Adrenal gland (tissue), 12 donors: ENCODE results near the gene POTEH. TPM values are rescaled to one million over a fixed set of nuclear protein-coding genes. Genes with fewer than 3 reads are reported as not detected.
"Not testable (repeated sequence)": the region's sequence is repeated elsewhere in the genome, so short reads cannot be mapped to it uniquely, and the experiment has no call there.

Experiments
- DNase-seq, 7 donors: peaks; one replicate each; pipeline ENCODE4 v3.0.0-alpha.2; 2019 to 2020
- H3K27ac ChIP-seq, 5 donors: fragments of 200-600 bp; sonication (generic) in 4 of 5; 1 replicate in 3 of 5; 2 replicates in 2 of 5; pipeline versions ENCODE4 v1.5.1 to v1.8.0; 2016 to 2020; ENCODE audit warnings: mild to moderate bottlenecking in 1 of 5
- H3K27me3 ChIP-seq: fragments of 200-600 bp; 2 replicates; pipeline ENCODE4 v1.8.0; 2021
- H3K36me3 ChIP-seq, 2 donors: fragments of 200-600 bp; replicated peaks in 1 of 2; 1 replicate in 1 of 2; 2 replicates in 1 of 2; pipeline versions ENCODE4 v1.5.1 to v1.8.0; 2018 to 2022
- H3K4me1 ChIP-seq, 2 donors: fragments of 200-600 bp; replicated peaks in 1 of 2; 1 replicate in 1 of 2; 2 replicates in 1 of 2; pipeline versions ENCODE4 v1.5.1 to v1.8.0; 2018 to 2021
- H3K4me3 ChIP-seq, 4 donors: fragments of 200-600 bp; sonication (generic) in 3 of 4; one replicate each; pipeline ENCODE4 v1.5.1; 2016 to 2018
- H3K9me3 ChIP-seq, 3 donors: fragments of 200-600 bp; sonication (generic) in 1 of 3; replicated peaks in 1 of 3; 1 replicate in 2 of 3; 2 replicates in 1 of 3; pipeline versions ENCODE4 v1.5.1 to v1.8.0; 2016 to 2021
- WGBS, 4 donors: extraction: QIAGEN DNeasy Blood & Tissue Kit in 2 of 4; methylation state at CpG; one replicate each; pipeline versions ENCODE4 v1.1.5 to v1.1.7; 2013 to 2017; 5-methylcytosine and 5-hydroxymethylcytosine counted together
- intact Hi-C, 2 donors: fragments of 100-400 bp; cut with DNase I; formaldehyde crosslinking; loops; one replicate each; pipeline versions ENCODE4 v1.14.1 to v1.15.0; 2022 to 2023
- polyA plus RNA-seq, 3 donors: library from polyadenylated mRNA; stranded (reverse); fragments of 200-250 nt in 2 of 3; fragments of 350-450 nt in 1 of 3; fragmentation: Illumina TruSeq in 1 of 3; extraction: RNeasy Lipid Tissue Mini Kit (QIAGEN cat#74804) in 1 of 3; gene quantifications; one replicate each; pipeline ENCODE4 v1.2.3, GENCODE V29; 2013 to 2014
- total RNA-seq, 9 donors: library from RNA; depleted of rRNA in 4 of 9; stranded (reverse); fragments of >200 nt in 4 of 9; fragments of 120-200 nt in 1 of 9; fragmentation: NEBNext Ultra II Directional in 1 of 9; extraction: Animal tissue kit (Norgen Biotek cat#: 25700) in 1 of 9; gene quantifications; one replicate each; pipeline versions ENCODE4 v1.1.0 to v1.2.4, GENCODE V29; 2013 to 2023
- donor health status: healthy with polysubstance abuse.
- donor health status: Bipolar disorder and iron deficiency.
- donor health status: DM: yes; HTN: yes; CAD: no.
- donor health status: DM: no; HTN: no; CAD: no.
- donor health status: DM: no; HTN: no; CAD: no.
- donor health status: DM: yes; HTN: yes; CAD: no.

Gene POTEH
- total and polyA plus RNA-seq, 12 donors: not detected

DNA sequence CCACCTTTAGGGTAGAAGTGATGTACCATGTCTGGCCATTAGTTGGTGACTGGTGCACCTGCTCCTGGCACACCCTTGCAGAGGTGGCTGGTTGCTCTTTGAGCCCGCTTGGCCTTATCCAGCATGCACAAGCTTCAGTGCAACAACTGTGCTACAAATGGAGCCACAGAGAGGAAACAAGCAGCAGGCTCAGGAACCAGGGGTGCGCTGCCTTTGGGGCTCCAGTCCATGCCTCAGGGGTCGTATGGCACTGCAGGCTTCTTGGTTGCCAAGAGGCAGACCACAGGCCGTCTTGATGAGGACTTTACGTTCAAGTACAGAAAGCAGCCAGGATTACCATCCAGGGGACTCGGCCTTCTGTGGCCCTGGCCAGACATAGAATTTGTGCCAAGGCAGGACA is 44.6 kb downstream of the POTEH start:
- H3K27ac ChIP-seq, H3K27me3 ChIP-seq, H3K36me3 ChIP-seq, H3K9me3 ChIP-seq, H3K4me1 ChIP-seq, H3K4me3 ChIP-seq, intact Hi-C loops, DNase-seq: not testable (repeated sequence)
- 52 to 63% (median 58%) methylated on average over 3 of the region's 6 CpGs; no CpG with 5 or more reads in 1 of the 4 donors for WGBS, 4 donors

DNA sequence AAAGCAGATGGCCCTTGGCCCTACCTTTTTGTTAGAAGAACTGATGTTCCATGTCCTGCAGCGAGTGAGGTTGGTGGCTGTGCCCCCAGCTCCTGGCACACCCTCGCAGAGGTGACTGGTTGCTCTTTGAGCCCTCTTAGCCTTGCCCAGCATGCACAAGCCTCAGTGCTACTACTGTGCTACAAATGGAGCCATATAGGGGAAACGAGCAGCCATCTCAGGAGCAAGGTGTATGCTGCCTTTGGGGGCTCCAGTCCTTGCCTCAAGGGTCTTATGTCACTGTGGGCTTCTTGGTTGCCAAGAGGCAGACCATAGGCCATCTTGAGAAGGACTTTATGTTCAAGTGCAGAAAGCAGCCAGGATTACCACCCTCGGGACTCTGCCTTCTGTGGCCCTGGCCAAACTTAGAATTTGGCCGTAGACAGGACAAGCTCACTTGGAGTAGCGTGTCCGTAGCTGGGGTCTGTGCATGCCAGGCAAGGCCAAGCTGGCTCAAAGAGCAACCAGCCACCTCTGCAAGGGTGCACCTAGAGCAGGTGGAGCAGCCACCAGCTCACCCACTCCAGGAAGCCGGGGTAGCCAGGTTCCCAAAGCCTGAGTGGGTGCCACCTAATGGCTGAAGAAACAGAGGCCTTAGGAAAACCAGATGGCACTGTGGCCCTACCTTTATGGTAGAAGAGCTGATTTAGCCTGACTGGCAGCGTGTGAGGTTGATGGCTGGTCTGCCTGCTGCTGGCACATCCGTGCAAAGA is 48.5 kb downstream of the POTEH start:
- intact Hi-C loops, H3K4me1 ChIP-seq, H3K9me3 ChIP-seq, H3K27me3 ChIP-seq, DNase-seq, H3K36me3 ChIP-seq, H3K4me3 ChIP-seq, H3K27ac ChIP-seq: not testable (repeated sequence)
- WGBS, 4 donors: 60 to 92% (median 81%) methylated on average over 2 to 5 of the region's 10 CpGs

DNA sequence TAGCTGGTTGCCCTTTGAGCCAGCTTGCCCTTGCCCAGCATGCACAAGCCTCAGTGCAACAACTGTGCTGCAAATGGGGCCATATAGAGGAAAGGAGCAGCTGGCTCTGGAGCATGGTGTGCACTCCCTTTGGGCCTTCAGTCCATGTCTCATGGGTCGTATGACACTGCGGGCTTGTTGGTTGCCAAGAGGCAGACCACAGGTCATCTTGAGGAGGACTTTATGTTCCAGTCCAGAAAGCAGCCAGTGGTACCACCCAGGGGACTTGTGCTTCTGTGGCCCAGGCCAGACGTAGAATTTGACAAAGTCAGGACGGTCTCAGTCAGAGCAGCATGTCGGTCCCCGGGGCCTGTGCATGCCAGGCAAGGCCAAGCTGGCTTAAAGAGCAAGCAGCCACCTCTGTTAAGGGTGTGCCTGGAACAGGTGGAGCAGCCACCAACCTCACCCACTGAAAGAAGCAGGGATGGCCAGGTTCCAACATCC is 49.1 kb downstream of the POTEH start:
- intact Hi-C loops, H3K36me3 ChIP-seq: not testable (repeated sequence)
- 90 to 93% (median 91%) methylated on average over 2 of the region's 6 CpGs; no CpG with 5 or more reads in 1 of the 4 donors for WGBS, 4 donors

DNA sequence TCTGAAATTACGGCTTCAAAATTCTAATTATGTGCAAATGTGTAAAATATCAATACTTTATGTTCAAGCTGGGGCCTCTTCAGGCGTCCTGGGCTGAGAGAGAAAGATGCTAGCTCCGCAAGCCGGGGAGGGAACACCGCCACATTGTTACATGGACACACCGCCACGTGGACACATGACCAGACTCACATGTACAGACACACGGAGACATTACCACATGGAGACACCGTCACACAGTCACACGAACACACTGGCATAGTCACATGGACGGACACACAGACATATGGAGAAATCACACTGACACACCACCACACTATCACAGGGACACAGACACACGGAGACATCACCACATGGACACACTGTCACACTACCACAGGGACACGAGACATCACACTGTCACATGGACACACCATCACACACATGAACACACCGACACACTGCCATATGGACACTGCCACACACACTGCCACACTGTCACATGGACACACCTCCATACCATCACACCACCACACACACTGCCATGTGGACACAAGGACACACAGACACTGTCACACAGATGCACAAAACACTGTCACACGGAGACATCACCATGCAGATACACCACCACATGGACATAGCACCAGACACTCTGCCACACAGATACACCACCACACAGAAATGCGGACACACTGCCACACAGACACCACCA is 58.0 kb downstream of the POTEH start:
- intact Hi-C loops, H3K36me3 ChIP-seq, H3K4me1 ChIP-seq, H3K9me3 ChIP-seq, H3K27ac ChIP-seq, H3K27me3 ChIP-seq, H3K4me3 ChIP-seq: not testable (repeated sequence)
- DNase-seq: peak in 1 of 7 donors; percentile 6
- 77 to 83% (median 79%) methylated on average over 9 to 13 of the region's 16 CpGs for WGBS, 4 donors

More for the DNA sequence above, 49.1 kb downstream of the POTEH start:
- DNase-seq, H3K27me3 ChIP-seq, H3K9me3 ChIP-seq, H3K27ac ChIP-seq, H3K4me1 ChIP-seq, H3K4me3 ChIP-seq: not testable (repeated sequence)

DNA sequence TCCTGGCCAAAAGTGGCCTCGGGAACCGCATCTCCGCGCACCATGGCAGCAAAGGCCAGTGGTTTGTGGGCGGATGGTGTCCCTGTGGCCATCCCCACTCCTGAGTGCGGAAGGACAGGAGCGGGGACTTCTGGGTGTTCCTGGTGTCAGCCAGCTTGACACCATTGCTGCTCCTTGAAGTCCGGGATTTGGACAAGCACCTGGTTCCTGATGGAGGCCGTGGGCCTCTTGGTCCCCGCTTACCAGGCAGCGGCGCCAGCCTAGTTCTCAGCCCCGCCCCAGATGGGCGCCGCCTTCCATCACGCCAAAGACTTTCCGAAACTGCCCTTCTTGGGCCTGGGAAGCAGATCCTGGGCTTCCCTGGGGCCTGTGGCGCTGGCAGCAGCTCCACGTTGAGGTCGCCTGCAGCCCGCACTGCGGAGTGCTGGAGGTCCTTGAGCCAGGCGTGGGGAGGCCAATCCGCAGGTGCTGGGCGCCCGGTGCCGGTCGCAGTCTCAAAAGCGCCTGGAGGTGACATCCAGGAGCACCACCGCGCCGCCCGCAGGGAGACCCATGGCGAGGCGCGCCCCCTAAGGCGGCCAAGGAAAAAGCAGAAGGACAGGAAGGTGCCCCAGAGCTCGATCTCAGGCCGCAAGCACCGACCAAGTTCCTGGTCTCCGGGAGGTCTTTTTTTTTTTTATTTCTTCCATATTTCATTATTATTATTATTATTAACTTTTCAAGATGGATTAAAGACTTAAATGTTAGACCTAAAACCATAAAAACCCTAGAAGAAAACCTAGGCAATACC is 59.5 kb downstream of the POTEH start:
- H3K36me3 ChIP-seq, H3K4me3 ChIP-seq, H3K27me3 ChIP-seq, intact Hi-C loops, H3K4me1 ChIP-seq, H3K9me3 ChIP-seq, H3K27ac ChIP-seq: not testable (repeated sequence)
- DNase-seq: peak in 1 of 7 donors; percentile 3
- WGBS, 4 donors: 68 to 73% (median 70%) methylated on average over 23 to 33 of the region's 41 CpGs

DNA sequence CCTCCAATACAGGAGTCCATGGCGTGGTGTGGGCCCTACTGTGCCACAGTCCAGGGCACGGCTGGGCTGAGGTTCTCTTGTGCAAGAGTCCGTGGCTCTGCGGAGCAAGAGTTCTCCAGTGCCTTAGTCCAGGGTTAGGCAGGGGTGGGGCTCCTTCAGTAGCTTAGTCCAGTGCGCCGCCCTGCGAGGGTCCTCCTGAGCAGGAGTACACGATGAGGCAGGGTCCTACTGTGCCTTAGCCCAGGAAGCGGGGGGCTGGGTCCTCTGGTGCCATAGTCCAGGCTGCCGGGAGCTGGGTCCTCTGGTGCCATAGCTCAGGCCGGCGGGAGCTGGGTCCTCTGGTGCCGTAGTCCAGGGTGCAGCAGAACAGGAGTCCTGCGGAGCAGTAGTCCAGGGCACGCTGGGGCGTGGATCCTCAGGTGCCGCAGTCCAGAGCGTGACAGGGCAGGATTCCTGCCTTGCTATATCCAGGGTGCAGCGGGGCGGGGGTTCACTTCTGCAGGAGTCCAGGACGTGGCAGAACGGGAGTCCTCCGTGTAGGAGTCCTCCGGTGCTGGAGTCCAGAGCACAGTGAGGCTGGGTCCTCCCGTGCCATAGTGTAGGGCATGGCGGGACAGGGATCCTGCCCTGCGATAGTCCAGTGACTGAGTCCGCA is 69.7 kb downstream of the POTEH start:
- H3K9me3 ChIP-seq, H3K4me3 ChIP-seq, DNase-seq, H3K27me3 ChIP-seq, intact Hi-C loops, H3K27ac ChIP-seq, H3K36me3 ChIP-seq, H3K4me1 ChIP-seq: not testable (repeated sequence)
- 86 to 91% (median 91%) methylated on average over 10 to 12 of the region's 28 CpGs; no CpG with 5 or more reads in 1 of the 4 donors for whole genome bisulfite sequencing, 4 donors

DNA sequence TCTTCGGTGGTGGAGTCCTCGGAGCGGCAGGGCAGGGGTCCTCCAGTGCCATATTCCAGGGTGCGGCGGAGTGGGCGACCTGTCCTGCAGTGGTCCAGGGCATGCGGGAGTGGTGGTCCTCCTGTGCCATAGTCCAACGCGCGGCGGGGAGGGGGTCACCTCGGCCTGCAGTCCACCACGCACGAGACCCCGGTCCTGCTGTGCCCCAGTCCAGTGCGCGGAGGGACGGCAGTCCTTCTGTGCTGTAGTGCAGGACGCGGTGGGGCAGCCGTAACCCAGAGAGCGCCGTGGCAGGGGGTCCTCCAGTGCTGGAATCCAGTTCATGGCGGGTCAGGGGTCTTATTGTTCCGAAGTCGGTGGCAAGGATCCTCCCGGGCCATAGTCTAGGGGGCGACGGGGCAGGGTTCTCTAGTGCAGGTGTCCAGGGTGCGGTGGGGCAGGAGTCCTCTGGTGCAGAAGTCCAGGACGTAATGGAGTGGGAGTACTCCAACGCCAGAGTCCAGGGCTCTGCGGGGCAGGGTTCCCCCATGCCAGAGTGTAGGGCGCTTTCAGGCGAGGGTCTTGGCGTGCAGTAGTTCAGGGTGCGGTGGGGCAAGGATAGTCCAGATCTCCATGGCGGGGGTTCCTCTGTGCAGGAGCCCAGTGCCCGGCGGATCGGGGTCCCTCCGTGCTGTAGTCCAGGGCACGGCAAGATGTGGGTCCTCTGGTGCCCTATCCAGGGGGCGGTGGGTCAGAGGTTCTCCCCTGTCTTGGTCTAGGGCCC is 70.7 kb downstream of the POTEH start:
- H3K4me1 ChIP-seq, DNase-seq, H3K4me3 ChIP-seq, intact Hi-C loops, H3K27me3 ChIP-seq, H3K27ac ChIP-seq, H3K9me3 ChIP-seq, H3K36me3 ChIP-seq: not testable (repeated sequence)
- 92 to 97% (median 94%) methylated on average over 13 to 15 of the region's 44 CpGs; no CpG with 5 or more reads in 1 of the 4 donors for WGBS, 4 donors

DNA sequence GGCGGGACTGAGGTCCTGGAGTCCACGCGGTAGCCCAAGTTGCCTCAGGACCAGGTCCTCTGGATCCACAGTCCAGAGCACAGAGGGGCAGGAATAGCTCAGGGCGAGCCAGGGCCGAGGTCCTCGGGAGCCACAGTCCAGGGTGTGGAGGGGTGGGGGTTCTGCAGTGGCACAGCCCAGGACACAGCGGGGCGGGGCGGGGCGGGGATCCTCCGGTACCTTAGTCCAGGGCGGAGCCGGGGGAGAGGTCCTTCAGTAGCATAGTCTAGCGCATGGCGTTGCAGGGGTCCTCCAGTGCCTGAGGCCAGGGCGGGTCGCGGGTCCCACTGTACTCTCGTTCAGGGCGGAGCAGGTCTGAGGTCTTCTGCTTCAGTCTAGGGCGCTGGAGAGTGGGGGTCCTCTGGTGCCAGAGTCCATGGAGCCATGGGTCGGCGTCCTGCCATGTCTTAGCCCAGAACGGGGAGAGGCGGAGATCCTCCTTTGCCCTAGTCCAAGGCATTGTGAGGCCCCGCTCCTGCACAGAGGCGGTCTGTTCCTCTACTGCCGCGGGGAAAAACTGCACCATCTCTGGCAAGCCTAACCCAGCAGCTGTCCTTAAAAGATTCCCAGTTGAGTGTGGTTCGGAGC is 71.4 kb downstream of the POTEH start:
- H3K27me3 ChIP-seq, intact Hi-C loops, H3K4me3 ChIP-seq, H3K4me1 ChIP-seq, H3K27ac ChIP-seq, H3K9me3 ChIP-seq, H3K36me3 ChIP-seq: not testable (repeated sequence)
- WGBS, 4 donors: 85 to 93% (median 90%) methylated on average over 19 to 25 of the region's 30 CpGs
- DNase-seq: peak in 2 of 7 donors; percentile 5 to 54

DNA sequence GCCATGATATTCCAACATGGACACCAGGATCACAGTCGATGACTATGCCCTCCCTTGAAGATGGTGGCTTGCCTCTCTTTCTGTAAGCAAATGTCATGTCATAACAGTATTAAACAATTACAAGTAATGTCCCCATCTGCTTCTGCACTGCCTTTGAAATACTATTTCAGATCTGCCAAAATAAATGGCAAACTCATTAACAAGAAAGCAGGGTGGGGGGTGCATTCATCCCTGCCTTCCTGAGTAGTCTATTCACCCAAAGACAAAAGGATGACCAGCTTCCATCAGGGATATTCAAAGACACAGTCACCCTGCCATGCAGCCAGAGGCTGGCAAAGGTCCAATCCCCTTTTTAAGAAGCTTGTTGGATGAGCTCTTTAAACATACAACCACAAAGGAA is 73.7 kb downstream of the POTEH start:
- DNase-seq, intact Hi-C loops: not testable (repeated sequence)
- no CpG with 5 or more reads among the region's 1 CpG for WGBS, 4 donors

More for the DNA sequence above, 73.7 kb downstream of the POTEH start:
- H3K27ac ChIP-seq, H3K4me1 ChIP-seq, H3K9me3 ChIP-seq, H3K4me3 ChIP-seq, H3K27me3 ChIP-seq, H3K36me3 ChIP-seq: not testable (repeated sequence)
